ENCODE results near the gene TJAP1. TPM values are rescaled to one million over a fixed set of nuclear protein-coding genes. Genes with fewer than 3 reads are reported as not detected.

Gene TJAP1
- total RNA-seq, 1 donor from 2014 or later = 12.9 TPM

DNA sequence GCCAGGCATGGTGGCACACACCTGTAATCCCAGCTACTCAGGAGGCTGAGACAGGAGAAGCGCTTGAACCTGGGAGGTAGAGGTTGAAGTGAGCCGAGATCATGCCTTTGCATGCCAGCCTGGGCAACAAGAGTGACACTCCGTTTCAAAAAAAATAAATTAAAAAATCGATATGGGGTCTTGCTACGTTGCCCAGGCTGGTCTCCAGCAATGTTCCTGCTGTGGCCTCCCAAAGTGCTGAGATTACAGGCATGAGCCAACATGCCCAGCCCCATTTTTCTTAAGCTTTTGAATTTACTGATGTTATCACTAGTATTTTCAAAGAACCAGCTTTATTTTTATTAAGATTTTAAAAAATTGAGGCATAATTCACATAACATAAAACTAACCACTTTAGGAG, 63.1 kb downstream of the TJAP1 start:
- Mint-ChIP-seq H3K9me3 (no peaks in the 10 kb centered on the region), H3K4me3 (no peak overlapping the region), H3K27me3 (ENCODE audit: insufficient read depth, low read depth) (no peaks in the 10 kb centered on the region), H3K36me3 (peaks cover 15% of the 10 kb centered on the region), H3K27ac (no peak overlapping the region), H3K4me1 (no peaks in the 10 kb centered on the region)
- Histone ChIP-seq H4K20me1 (ENCODE audit: low read depth) (no peaks in the 10 kb centered on the region), H3K4me3 (no peak overlapping the region), H3K79me2 (ENCODE audit: low read depth) (no peaks in the 10 kb centered on the region), H3K4me2 (no peak overlapping the region), H3K4me1 (no peaks in the 10 kb centered on the region), H3K27ac (no peak overlapping the region), H3K9ac (no peak overlapping the region), H3F3A (ENCODE audit: low read depth) (no peaks in the 10 kb centered on the region), H2AFZ (replicated peaks) (no peak overlapping the region), H3K36me3 (peaks cover 21% of the 10 kb centered on the region), H3K27me3 (no peaks in the 10 kb centered on the region), H3K9me3 (ENCODE audit: low read depth) (no peaks in the 10 kb centered on the region)
- TF ChIP-seq CTCF (IDR thresholded peaks at IDR 0.05) (no peak), EZH2phosphoT487 (IDR thresholded peaks at IDR 0.05) (no peak), EZH2 (IDR thresholded peaks at IDR 0.05) (no peak)
- no peak for DNase-seq (ENCODE audit: low spot score)

DNA sequence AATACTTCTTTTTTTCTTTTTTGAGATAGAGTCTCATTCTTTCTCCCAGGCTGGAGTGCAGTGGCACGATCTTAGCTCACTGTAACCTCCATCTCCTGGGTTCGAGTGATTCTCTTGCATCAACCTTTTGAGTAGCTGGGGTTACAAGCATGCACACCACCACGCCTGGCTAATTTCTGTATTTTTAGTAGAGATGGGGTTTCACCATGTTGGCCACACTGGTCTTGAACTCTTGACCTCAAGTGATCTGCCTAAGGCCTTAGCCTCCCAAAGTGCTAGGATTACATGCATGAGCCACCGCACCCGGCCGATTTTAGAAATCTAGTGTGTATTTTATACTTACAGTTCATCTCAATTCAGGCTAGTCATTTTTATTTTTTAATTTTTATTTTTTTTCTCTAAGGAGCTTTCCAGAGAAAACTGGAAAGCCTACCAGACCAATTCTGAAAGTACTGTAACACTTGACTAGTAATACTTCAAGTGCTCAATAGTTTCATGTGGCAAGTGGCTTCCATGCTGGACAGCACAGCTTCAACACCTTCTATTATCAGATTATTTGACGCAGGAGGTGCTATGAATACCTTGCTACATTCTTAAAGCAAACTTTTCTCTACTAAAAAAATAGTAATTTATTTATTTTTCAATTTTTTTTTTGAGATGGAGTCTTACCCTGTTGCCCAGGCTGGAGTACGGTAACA, 64.6 kb downstream of the TJAP1 start:
- H3K4me2 ChIP-seq = no peak overlapping the region
- peaks cover 26% of the 10 kb centered on the region for H3K36me3 Mint-ChIP-seq

DNA sequence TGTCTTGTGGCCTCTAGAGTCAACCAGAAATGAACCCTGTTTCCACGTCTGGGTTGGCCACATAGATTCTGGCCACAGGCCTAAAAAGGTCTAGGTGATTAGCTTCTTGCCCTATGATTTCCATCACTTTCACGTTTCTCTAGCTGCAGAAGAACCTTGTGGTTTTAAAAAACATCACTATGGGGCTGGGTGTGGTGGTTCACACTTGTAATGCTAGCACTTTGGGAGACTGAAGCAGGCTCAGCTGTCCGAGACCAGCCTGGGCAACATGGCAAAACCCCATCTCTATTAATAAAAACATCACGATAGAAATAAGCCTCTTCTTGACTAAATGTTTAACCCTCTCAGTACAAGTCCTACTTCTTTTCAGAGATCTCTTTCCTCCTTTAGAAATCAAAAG, 67.1 kb downstream of the TJAP1 start:
- Histone ChIP-seq H3K4me3 (no peak overlapping the region), H3F3A (ENCODE audit: low read depth) (no peaks in the 10 kb centered on the region), H3K36me3 (peaks cover 43% of the 10 kb centered on the region), H3K9me3 (ENCODE audit: low read depth) (no peaks in the 10 kb centered on the region), H3K9ac (no peak overlapping the region), H3K4me1 (no peaks in the 10 kb centered on the region), H2AFZ (replicated peaks) (no peak overlapping the region), H3K79me2 (ENCODE audit: low read depth) (no peaks in the 10 kb centered on the region), H4K20me1 (ENCODE audit: low read depth) (no peaks in the 10 kb centered on the region), H3K27ac (no peak overlapping the region), H3K27me3 (no peaks in the 10 kb centered on the region), H3K4me2 (no peak overlapping the region)
- H3K4me1 Mint-ChIP-seq = no peaks in the 10 kb centered on the region
- TF ChIP-seq CTCF (IDR thresholded peaks at IDR 0.05) (no peak), EZH2 (IDR thresholded peaks at IDR 0.05) (no peak), EZH2phosphoT487 (IDR thresholded peaks at IDR 0.05) (no peak)
- DNase-seq (ENCODE audit: low spot score) = no peak
- no peaks in the 10 kb centered on the region for H3K27me3 Mint-ChIP-seq (ENCODE audit: insufficient read depth, low read depth)
- H3K27ac Mint-ChIP-seq = no peak overlapping the region
- H3K4me3 Mint-ChIP-seq = no peak overlapping the region
- no peaks in the 10 kb centered on the region for H3K9me3 Mint-ChIP-seq
- H3K36me3 Mint-ChIP-seq = peaks cover 30% of the 10 kb centered on the region

More for the DNA sequence above, 64.6 kb downstream of the TJAP1 start:
- H3K27me3 Mint-ChIP-seq (ENCODE audit: insufficient read depth, low read depth) = no peaks in the 10 kb centered on the region
- H2AFZ ChIP-seq (replicated peaks) = no peak overlapping the region
- no peak for DNase-seq (ENCODE audit: low spot score)
- H3K27ac Mint-ChIP-seq = no peak overlapping the region
- no peak overlapping the region for H3K9ac ChIP-seq
- no peaks in the 10 kb centered on the region for H3K4me1 Mint-ChIP-seq
- no peaks in the 10 kb centered on the region for H4K20me1 ChIP-seq (ENCODE audit: low read depth)
- H3K27ac ChIP-seq = no peak overlapping the region
- no peaks in the 10 kb centered on the region for H3K4me1 ChIP-seq
- no peaks in the 10 kb centered on the region for H3K79me2 ChIP-seq (ENCODE audit: low read depth)
- no peak overlapping the region for H3K4me3 Mint-ChIP-seq
- no peak overlapping the region for H3K4me3 ChIP-seq
- TF ChIP-seq EZH2 (IDR thresholded peaks at IDR 0.05) (no peak), CTCF (IDR thresholded peaks at IDR 0.05) (no peak), EZH2phosphoT487 (IDR thresholded peaks at IDR 0.05) (no peak)
- no peaks in the 10 kb centered on the region for H3K9me3 ChIP-seq (ENCODE audit: low read depth)
- no peaks in the 10 kb centered on the region for H3K9me3 Mint-ChIP-seq
- no peaks in the 10 kb centered on the region for H3K27me3 ChIP-seq
- H3F3A ChIP-seq (ENCODE audit: low read depth) = no peaks in the 10 kb centered on the region
- peaks cover 32% of the 10 kb centered on the region for H3K36me3 ChIP-seq

All from neural progenitor cell (in vitro differentiated cells).